BJ (cell line): ENCODE results near the gene IRGM. TPM values are rescaled to one million over a fixed set of nuclear protein-coding genes. Genes with fewer than 3 reads are reported as not detected.
"Not testable (repeated sequence)": the region's sequence is repeated elsewhere in the genome, so short reads cannot be mapped to it uniquely, and the experiment has no call there.

ENCODE experiments used
- CTCF ChIA-PET: fragments of 350-600 bp; formaldehyde crosslinking; extraction: SDS; loops from one replicate; lab custom pipeline; 2021; ENCODE audit warnings: antibody characterized with exemption, inconsistent platforms; lab: Yijun Ruan, JAX
- POLR2A ChIA-PET: fragments of 300-600 bp; sonication (Branson Sonifier 250); formaldehyde crosslinking; extraction: SDS; loops from one replicate; lab custom pipeline; 2021; ENCODE audit warnings: antibody characterized with exemption; lab: Charles Lee
- DNase-seq: peaks from one replicate; pipeline ENCODE4 v3.0.0-alpha.2; 2011; ENCODE audit warnings: low read depth
- H3K27me3 ChIP-seq: 2 replicates; pipeline ENCODE4 v1.6.0; 2011; ENCODE audit warnings: low read length; ENCODE audit not compliant: control insufficient read depth, insufficient read depth
- H3K36me3 ChIP-seq: 2 replicates; pipeline ENCODE4 v1.5.1; 2011; ENCODE audit warnings: low read length; ENCODE audit not compliant: control insufficient read depth, insufficient read depth
- H3K4me3 ChIP-seq: 2 replicates; pipeline ENCODE4 v1.5.1; 2011; ENCODE audit warnings: low read depth, mild to moderate bottlenecking, control low read depth, low read length
- CTCF ChIP-seq: IDR thresholded peaks from 2 replicates; pipeline ENCODE4 v1.5.1; 2011; ENCODE audit warnings: low read depth, mild to moderate bottlenecking, control low read depth, inconsistent platforms, low read length, moderate library complexity; ENCODE audit not compliant: insufficient read depth
- polyA minus RNA-seq: library from RNA; depleted of rRNA, polyadenylated mRNA; stranded (reverse); fragments of >200 nt; gene quantifications from 2 replicates; pipeline ENCODE4 v1.2.3, GENCODE V29; 2011; rRNA and poly(A)+ RNA removed
- polyA plus RNA-seq: library from polyadenylated mRNA; depleted of rRNA; stranded (reverse); fragments of >200 nt; gene quantifications from 2 replicates; pipeline ENCODE4 v1.2.3, GENCODE V29; 2011; rRNA removed

Gene IRGM
- polyA plus RNA-seq (not detected in 2 replicates), polyA minus RNA-seq (not detected in 2 replicates)

- DNase-seq, H3K4me3 ChIP-seq, H3K36me3 ChIP-seq, H3K27me3 ChIP-seq: not testable (repeated sequence)
- CTCF ChIA-PET: interaction anchor here (0.8 to 4.0 kb wide), 19 partner anchors 9 to 389 kb away, joined by 3 to 41 read pairs (median 4); no protein-coding TSS in a partner anchor
- POLR2A ChIA-PET: interaction anchor here (0.6 kb wide), 1 partner anchor 1104 kb away, joined by 3 read pairs; no protein-coding TSS in a partner anchor
These were observed at the start of gene IRGM for GRCh38 chr5:150846308-150846653. TSS of gene IRGM (plus strand) at chr5:150846521. CDS start at chr5:150848124, 1,603 bp downstream.

GRCh38 chr5:150797384-150797783 is 48.9 kb upstream of the IRGM start:
- H3K27me3 ChIP-seq: no peaks in the 10 kb centered on the region
- POLR2A ChIA-PET: no interaction called here
- H3K36me3 ChIP-seq: peaks cover 17% of the 10 kb centered on the region
- CTCF ChIA-PET: interaction anchor here (1.0 to 2.2 kb wide), 3 partner anchors 9 to 96 kb away, joined by 3 to 9 read pairs (median 4); partner anchors contain the start of gene RBM22
- no peak overlapping the region for H3K4me3 ChIP-seq
- DNase-seq: no peak
- no peak for TF ChIP-seq CTCF

- DNase-seq: peak; percentile 26
- POLR2A ChIA-PET: interaction anchor here (0.6 kb wide), 1 partner anchor 271 kb away, joined by 4 read pairs; no protein-coding TSS in a partner anchor
- peak overlapping the region; percentile 10; the same call in 1 of the 2 replicates for H3K4me3 ChIP-seq
These were observed 45.0 kb upstream of the IRGM start for GRCh38 chr5:150801117-150801927.

GRCh38 chr5:150804388-150804787 is 41.9 kb upstream of the IRGM start:
- Histone ChIP-seq H3K4me3 (no peak overlapping the region), H3K27me3 (no peaks in the 10 kb centered on the region), H3K36me3 (no peaks in the 10 kb centered on the region)
- no peak for TF ChIP-seq CTCF
- DNase-seq: no peak
- ChIA-PET CTCF (interaction anchor here (2.2 kb wide), 1 partner anchor 43 kb away, joined by 8 read pairs; the partner anchor contains the start of gene IRGM), POLR2A (no interaction called here)

More at GRCh38 chr5:150801117-150801927, 45.0 kb upstream of the IRGM start:
- H3K27me3 ChIP-seq: no peaks in the 10 kb centered on the region
- H3K36me3 ChIP-seq: peaks cover 6% of the 10 kb centered on the region; the same call in 1 of the 2 replicates
- peak; percentile 67 for TF ChIP-seq CTCF
- CTCF ChIA-PET: interaction anchor here (0.6 to 3.1 kb wide), 33 partner anchors 10 to 450 kb away, joined by 3 to 38 read pairs (median 4); partner anchors contain the start of genes DCTN4, IRGM, RBM22 and SMIM3

GRCh38 chr5:150809363-150809762 is 37.0 kb upstream of the IRGM start:
- H3K4me3 ChIP-seq: no peak overlapping the region
- H3K27me3 ChIP-seq: no peaks in the 10 kb centered on the region
- CTCF ChIA-PET: no interaction called here
- TF ChIP-seq CTCF: no peak
- POLR2A ChIA-PET: no interaction called here
- no peak for DNase-seq
- H3K36me3 ChIP-seq: no peaks in the 10 kb centered on the region
